IgD-negative memory B cell (primary cell): Measurements from ENCODE around the gene HS3ST5. TPM values are rescaled to one million over a fixed set of nuclear protein-coding genes. Genes with fewer than 3 reads are reported as not detected.

Experiments
- H3K27ac Mint-ChIP-seq, 3 donors: one replicate each; pipeline ENCODE4 v1.8.0; 2020 to 2022; ENCODE audit warnings: mild to moderate bottlenecking in 3 of 3, mixed read lengths in 3 of 3, moderate library complexity in 1 of 3
- H3K27me3 Mint-ChIP-seq: one replicate; pipeline ENCODE4 v1.8.0; 2021; ENCODE audit warnings: mixed read lengths
- H3K36me3 Mint-ChIP-seq: one replicate; pipeline ENCODE4 v1.8.0; 2020; ENCODE audit warnings: mild to moderate bottlenecking, mixed read lengths
- H3K4me1 Mint-ChIP-seq, 3 donors: one replicate each; pipeline ENCODE4 v1.8.0; 2020 to 2022; ENCODE audit warnings: mixed read lengths in 3 of 3, mild to moderate bottlenecking in 1 of 3
- H3K4me3 Mint-ChIP-seq, 4 donors: one replicate each; pipeline ENCODE4 v1.8.0; 2020 to 2022; ENCODE audit warnings: mild to moderate bottlenecking in 4 of 4, mixed read lengths in 4 of 4, moderate library complexity in 3 of 4
- H3K9me3 Mint-ChIP-seq, 3 donors: one replicate each; pipeline ENCODE4 v1.8.0; 2020 to 2021; ENCODE audit warnings: mixed read lengths in 3 of 3, mild to moderate bottlenecking in 1 of 3
- polyA plus RNA-seq: library from polyadenylated mRNA; unstranded; fragments of 300-500 nt; fragmentation: Illumina TruSeq; gene quantifications from one replicate; pipeline ENCODE4 v1.2.3, GENCODE V29; 2021

The HS3ST5 gene
- not detected for polyA plus RNA-seq

DNA sequence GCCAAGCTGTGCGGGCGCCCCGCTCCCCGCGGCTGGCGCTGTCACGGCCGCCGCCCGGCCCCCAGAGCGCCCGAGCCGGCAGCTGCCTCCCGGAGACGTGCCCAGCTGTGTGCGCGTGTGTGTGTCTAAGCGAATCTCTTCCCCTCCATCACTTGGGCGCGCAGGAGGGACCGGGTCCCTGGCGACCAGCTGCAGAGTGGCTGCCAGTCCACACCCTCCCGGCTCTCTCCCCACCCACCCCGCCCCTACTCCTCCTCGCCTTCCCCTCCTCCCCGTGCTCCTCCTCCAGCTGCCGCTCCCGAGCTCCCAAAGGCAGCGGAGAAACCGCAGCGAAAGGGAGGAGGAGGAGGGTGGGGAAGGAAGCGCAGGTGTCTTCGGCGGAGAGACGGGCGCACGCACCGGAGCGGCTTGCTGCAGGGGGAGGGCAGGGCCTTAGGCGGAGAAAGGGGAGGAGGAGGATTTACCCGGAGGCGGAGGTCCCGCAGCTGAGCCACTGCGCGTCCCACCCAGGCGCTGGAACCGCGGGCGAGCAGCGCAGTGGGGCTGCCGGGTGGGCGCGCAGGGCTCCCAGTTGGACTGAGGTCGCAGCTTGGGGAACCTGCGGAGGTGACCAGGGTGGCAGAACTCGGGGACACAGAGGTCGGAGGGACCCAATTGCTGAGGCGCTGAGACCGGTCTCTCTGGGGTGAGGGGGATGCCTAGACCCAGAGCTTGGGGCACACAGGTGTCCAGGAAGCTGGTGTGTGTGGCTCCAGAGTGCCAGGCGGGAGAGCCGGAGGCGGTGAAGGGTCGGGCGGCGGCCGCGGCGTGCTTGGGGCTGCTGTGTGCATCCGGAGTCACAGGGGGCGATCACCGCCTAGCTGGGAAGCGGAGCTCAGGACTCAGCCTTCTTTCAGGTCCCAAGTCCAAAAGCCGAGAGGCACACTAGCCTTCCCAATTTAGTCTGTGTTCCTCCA lies at the start of gene HS3ST5:
Gene HS3ST5, minus strand, starts transcription at position 198 of the 956 bp plus-strand sequence. CDS start 280,178 bp downstream, outside the sequence.
- Mint-ChIP-seq H3K27me3 (peaks cover 24% of the 10 kb centered on the region), H3K4me1 (peaks cover 5 to 9% (median 6%) of the 10 kb centered on the region in 3 donors), H3K9me3 (no peaks in the 10 kb centered on the region), H3K4me3 (peak within 1 kb of the TSS in 3 of 4 donors; percentile 44 to 79 (median 54)), H3K36me3 (peaks cover 1% of the 10 kb centered on the region), H3K27ac (no peak within 1 kb of the TSS)

GRCh38 chr6:114390176-114390575 lies 47.4 kb upstream of the HS3ST5 start:
- Mint-ChIP-seq H3K4me3 (no peak overlapping the region), H3K4me1 (no peaks in the 10 kb centered on the region), H3K36me3 (no peaks in the 10 kb centered on the region), H3K27me3 (no peaks in the 10 kb centered on the region), H3K27ac (no peak overlapping the region), H3K9me3 (peaks cover 0 to 2% (median 0%) of the 10 kb centered on the region in 3 donors)

DNA sequence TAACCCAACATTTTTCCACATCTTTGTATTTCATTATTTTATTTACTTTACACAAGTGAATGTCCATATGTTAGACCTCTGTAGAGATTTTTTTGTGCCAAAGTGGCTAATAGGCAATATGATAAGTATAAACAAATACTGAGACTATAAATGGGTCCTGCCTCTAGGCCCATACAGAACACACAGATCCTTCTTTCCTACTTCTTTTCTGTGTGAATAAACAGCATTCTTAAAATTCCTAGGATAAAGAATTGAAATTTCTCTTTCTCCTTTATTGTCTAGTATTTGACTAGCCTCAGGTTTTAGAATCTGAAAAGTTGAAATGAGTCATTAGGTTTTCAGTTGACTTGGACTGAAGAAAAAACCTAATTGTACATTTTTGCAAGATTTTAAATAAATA lies 46.3 kb upstream of the HS3ST5 start:
- H3K36me3 Mint-ChIP-seq, result no peaks in the 10 kb centered on the region
- H3K27me3 Mint-ChIP-seq, result no peaks in the 10 kb centered on the region
- H3K9me3 Mint-ChIP-seq, result peaks cover 0 to 2% (median 0%) of the 10 kb centered on the region in 3 donors
- H3K4me1 Mint-ChIP-seq, result no peaks in the 10 kb centered on the region
- no peak overlapping the region for H3K27ac Mint-ChIP-seq
- H3K4me3 Mint-ChIP-seq, result no peak overlapping the region

GRCh38 chr6:114382406-114382805 lies 39.6 kb upstream of the HS3ST5 start:
- Mint-ChIP-seq H3K4me1 (no peaks in the 10 kb centered on the region), H3K9me3 (peaks cover 0 to 3% (median 0%) of the 10 kb centered on the region in 3 donors), H3K4me3 (peak overlapping the region in 1 of 4 donors; percentile 4), H3K27ac (no peak overlapping the region), H3K36me3 (no peaks in the 10 kb centered on the region), H3K27me3 (no peaks in the 10 kb centered on the region)

- no peaks in the 10 kb centered on the region for H3K27me3 Mint-ChIP-seq
- no peak overlapping the region for H3K4me3 Mint-ChIP-seq
- no peaks in the 10 kb centered on the region for H3K4me1 Mint-ChIP-seq
- H3K27ac Mint-ChIP-seq, result no peak overlapping the region
- peaks cover 0 to 3% (median 0%) of the 10 kb centered on the region in 3 donors for H3K9me3 Mint-ChIP-seq
- H3K36me3 Mint-ChIP-seq, result no peaks in the 10 kb centered on the region
Observed at GRCh38 chr6:114377881-114378280, 35.1 kb upstream of the HS3ST5 start.

DNA sequence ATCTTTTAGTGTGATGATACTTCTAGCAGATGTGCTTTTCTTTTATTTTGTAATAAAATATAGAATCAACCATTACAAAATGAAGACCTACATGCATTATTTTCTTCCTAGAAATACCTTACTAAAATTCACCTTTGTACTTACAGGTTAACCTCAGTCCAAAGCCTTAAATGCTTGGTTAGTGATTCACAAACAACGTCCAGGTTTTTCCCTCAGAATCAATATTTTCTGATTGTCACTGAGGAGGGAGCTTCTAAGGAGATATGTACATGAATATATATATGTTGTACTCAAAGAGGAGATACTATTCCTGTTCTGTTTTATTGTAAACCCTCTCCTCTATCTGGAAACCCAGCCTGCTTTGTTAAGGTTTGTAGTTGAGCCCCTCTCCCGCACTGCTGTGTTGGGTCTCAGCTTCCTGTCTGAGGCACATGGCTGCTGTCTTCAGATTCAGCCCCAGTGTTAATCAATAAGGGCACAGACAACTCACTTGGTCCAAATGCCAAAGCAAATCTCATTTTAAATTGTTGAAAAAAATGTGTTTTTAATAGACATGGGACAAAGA lies 33.9 kb upstream of the HS3ST5 start:
- Mint-ChIP-seq H3K27ac (no peak overlapping the region), H3K9me3 (peaks cover 0 to 3% (median 0%) of the 10 kb centered on the region in 3 donors), H3K4me1 (no peaks in the 10 kb centered on the region), H3K36me3 (no peaks in the 10 kb centered on the region), H3K4me3 (no peak overlapping the region), H3K27me3 (no peaks in the 10 kb centered on the region)

GRCh38 chr6:114375541-114376192 lies 32.8 kb upstream of the HS3ST5 start:
- Mint-ChIP-seq H3K27ac (no peak overlapping the region), H3K27me3 (no peaks in the 10 kb centered on the region), H3K9me3 (peaks cover 0 to 3% (median 0%) of the 10 kb centered on the region in 3 donors), H3K4me3 (no peak overlapping the region), H3K36me3 (no peaks in the 10 kb centered on the region), H3K4me1 (no peaks in the 10 kb centered on the region)

DNA sequence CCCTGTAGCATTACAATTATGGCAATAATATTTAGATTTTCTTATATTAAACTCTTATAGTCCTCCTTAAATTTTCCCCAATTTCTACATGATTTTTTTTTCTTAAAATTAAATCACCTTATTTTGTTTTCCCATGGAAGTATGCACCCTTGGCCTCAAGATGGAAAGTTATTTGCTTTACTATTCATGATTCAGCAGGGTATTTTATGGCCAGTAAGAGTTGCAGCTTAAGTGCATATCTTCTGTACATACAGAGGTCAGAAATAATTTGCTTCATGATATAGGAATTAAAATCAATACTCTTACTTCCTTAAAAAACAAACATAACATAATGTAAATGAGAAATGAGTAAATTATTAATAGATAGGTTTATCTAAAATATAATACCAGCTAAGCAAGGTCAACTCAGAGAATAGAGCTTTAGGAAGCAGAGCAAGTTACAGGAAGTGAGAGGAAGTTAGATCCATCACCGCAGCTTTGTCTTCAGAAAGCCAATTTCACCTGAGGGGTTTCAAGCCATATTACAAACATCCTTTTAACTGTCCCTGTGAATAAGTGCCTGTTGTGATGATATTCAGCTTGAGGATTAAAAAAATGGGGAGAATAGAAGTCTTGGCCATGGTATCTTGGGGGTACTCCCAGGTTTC lies 24.6 kb upstream of the HS3ST5 start:
- no peak overlapping the region for H3K4me3 Mint-ChIP-seq

GRCh38 chr6:114366899-114367298 lies 24.1 kb upstream of the HS3ST5 start:
- H3K27ac Mint-ChIP-seq, result no peak overlapping the region
- H3K36me3 Mint-ChIP-seq, result no peaks in the 10 kb centered on the region
- H3K4me1 Mint-ChIP-seq, result no peaks in the 10 kb centered on the region
- no peaks in the 10 kb centered on the region for H3K9me3 Mint-ChIP-seq
- no peaks in the 10 kb centered on the region for H3K27me3 Mint-ChIP-seq
- no peak overlapping the region for H3K4me3 Mint-ChIP-seq

More for the DNA sequence above, 24.6 kb upstream of the HS3ST5 start:
- no peaks in the 10 kb centered on the region for H3K4me1 Mint-ChIP-seq
- H3K36me3 Mint-ChIP-seq, result no peaks in the 10 kb centered on the region
- no peaks in the 10 kb centered on the region for H3K27me3 Mint-ChIP-seq
- no peaks in the 10 kb centered on the region for H3K9me3 Mint-ChIP-seq
- no peak overlapping the region for H3K27ac Mint-ChIP-seq

DNA sequence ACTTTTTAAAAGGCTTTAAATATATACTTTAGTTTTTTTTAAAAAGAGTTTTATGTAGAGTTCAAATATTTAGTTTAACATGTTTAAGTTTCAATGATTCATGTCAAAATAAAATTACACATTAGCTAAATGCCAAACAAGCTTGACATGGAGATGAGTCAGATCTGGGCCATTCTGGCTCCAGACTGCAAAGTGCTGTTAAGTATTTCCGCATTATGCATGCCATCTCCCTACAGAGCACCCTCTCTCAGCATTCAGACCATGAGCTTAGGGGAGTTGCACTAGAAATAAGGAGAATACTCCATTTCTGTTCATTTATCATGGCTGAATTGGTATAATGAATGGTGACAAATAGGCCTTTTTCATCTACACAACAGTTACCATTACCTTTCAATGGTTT lies 21.5 kb upstream of the HS3ST5 start:
- Mint-ChIP-seq H3K36me3 (no peaks in the 10 kb centered on the region), H3K27me3 (no peaks in the 10 kb centered on the region), H3K9me3 (no peaks in the 10 kb centered on the region), H3K4me1 (no peaks in the 10 kb centered on the region), H3K27ac (no peak overlapping the region), H3K4me3 (no peak overlapping the region)

- no peaks in the 10 kb centered on the region for H3K36me3 Mint-ChIP-seq
- H3K4me3 Mint-ChIP-seq, result no peak overlapping the region
- no peaks in the 10 kb centered on the region for H3K4me1 Mint-ChIP-seq
Observed at GRCh38 chr6:114362957-114363356, 20.1 kb upstream of the HS3ST5 start.

DNA sequence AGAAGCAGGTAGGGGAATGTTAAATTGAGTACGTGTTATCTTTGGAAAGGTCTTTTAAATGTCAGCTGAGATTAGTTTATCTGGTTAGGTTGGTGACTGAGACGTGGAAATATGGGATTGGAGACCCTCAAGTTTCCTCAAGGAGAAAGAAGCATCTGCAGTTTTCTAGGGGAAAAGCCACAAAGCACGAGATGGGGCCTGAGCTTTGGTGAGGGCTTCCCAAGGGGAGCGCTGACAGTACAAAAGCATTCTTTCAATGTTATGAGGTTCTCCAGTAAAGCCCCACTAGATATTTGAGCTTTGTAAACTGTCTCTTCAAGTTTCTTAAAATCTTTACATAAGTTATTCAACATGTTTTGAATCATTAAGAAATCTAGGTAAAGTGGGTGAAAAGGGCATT lies 19.6 kb upstream of the HS3ST5 start:
- no peaks in the 10 kb centered on the region for H3K36me3 Mint-ChIP-seq
- no peak overlapping the region for H3K27ac Mint-ChIP-seq
- no peaks in the 10 kb centered on the region for H3K27me3 Mint-ChIP-seq
- H3K4me1 Mint-ChIP-seq, result no peaks in the 10 kb centered on the region
- no peak overlapping the region for H3K4me3 Mint-ChIP-seq
- H3K9me3 Mint-ChIP-seq, result peaks cover 0 to 2% (median 0%) of the 10 kb centered on the region in 3 donors

More at GRCh38 chr6:114362957-114363356, 20.1 kb upstream of the HS3ST5 start:
- no peaks in the 10 kb centered on the region for H3K27me3 Mint-ChIP-seq
- peaks cover 0 to 2% (median 0%) of the 10 kb centered on the region in 3 donors for H3K9me3 Mint-ChIP-seq
- H3K27ac Mint-ChIP-seq, result no peak overlapping the region

- Mint-ChIP-seq H3K27ac (no peak overlapping the region), H3K36me3 (no peaks in the 10 kb centered on the region)
Observed at GRCh38 chr6:114361036-114361435, 18.2 kb upstream of the HS3ST5 start.

DNA sequence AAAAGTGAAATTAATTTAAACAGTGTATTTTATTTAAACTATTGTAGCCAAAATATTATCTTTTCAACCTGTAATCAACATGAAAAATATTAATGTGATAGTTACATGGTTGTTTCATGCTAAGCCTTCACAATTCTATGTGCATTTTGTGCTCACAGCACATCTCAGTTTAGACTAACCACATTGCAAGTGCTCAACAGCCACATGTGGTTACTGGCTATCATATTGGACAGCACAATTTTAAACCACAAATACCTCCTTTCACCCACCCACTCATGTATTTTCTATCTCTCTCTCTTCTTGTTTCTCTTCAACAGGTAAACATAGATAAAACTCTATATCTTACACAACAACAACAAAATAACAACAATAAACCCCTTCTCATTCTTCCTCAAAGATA lies 12.5 kb upstream of the HS3ST5 start:
- Mint-ChIP-seq H3K36me3 (no peaks in the 10 kb centered on the region), H3K4me1 (no peaks in the 10 kb centered on the region), H3K4me3 (no peak overlapping the region), H3K9me3 (peaks cover 0 to 2% (median 0%) of the 10 kb centered on the region in 3 donors), H3K27ac (no peak overlapping the region), H3K27me3 (no peaks in the 10 kb centered on the region)

More at GRCh38 chr6:114361036-114361435, 18.2 kb upstream of the HS3ST5 start:
- Mint-ChIP-seq H3K4me1 (no peaks in the 10 kb centered on the region), H3K4me3 (no peak overlapping the region), H3K27me3 (no peaks in the 10 kb centered on the region), H3K9me3 (peaks cover 0 to 2% (median 0%) of the 10 kb centered on the region in 3 donors)

DNA sequence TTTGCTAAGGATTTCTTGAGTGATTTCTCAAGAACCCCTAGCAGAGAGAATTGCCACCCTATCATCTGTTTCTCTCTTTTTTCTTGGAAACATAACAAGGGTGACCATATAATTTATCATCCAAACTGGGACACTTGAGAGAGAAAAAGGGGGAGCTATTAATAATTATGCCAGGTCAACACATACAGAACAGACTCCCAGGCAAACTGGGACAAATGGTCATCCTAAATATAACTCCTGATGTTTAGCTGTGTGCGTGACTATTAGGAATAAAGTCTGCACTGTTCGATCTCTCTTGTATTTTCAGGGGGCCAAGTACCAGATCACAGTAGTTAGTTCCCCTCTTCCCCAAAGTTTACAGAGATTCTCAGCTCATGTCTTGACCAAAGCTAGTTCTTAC lies 11.7 kb upstream of the HS3ST5 start:
- Mint-ChIP-seq H3K36me3 (no peaks in the 10 kb centered on the region), H3K9me3 (peaks cover 0 to 2% (median 0%) of the 10 kb centered on the region in 3 donors), H3K4me3 (no peak overlapping the region), H3K27ac (no peak overlapping the region), H3K4me1 (no peaks in the 10 kb centered on the region), H3K27me3 (no peaks in the 10 kb centered on the region)
